SJSA1 (cell line): Measurements from ENCODE around the gene KERA. TPM values are rescaled to one million over a fixed set of nuclear protein-coding genes. Genes with fewer than 3 reads are reported as not detected.
"Not testable (repeated sequence)": the region's sequence is repeated elsewhere in the genome, so short reads cannot be mapped to it uniquely, and the experiment has no call there.

Experiments
- DNase-seq, 2 experiments: peaks; one replicate each; pipeline ENCODE4 v3.0.0-alpha.2; 2015 to 2020; ENCODE audit warnings: low spot score in 2 of 2, low read depth in 1 of 2
- H3K27ac ChIP-seq: fragments of 250-450 bp; sonication (Bioruptor Pico); 2 replicates; pipeline ENCODE4 v1.5.1; 2020; ENCODE audit warnings: mild to moderate bottlenecking, moderate library complexity
- H3K27me3 ChIP-seq: fragments of 250-450 bp; sonication (Bioruptor Pico); replicated peaks from 2 replicates; pipeline ENCODE4 v1.5.1; 2020; ENCODE audit warnings: mild to moderate bottlenecking, moderate library complexity
- H3K36me3 ChIP-seq: fragments of 250-450 bp; sonication (Bioruptor Pico); 2 replicates; pipeline ENCODE4 v1.5.1; 2020; ENCODE audit warnings: mild to moderate bottlenecking
- H3K4me1 ChIP-seq: fragments of 250-450 bp; sonication (Bioruptor Pico); replicated peaks from 2 replicates; pipeline ENCODE4 v1.6.1; 2021; ENCODE audit warnings: mild to moderate bottlenecking
- H3K4me3 ChIP-seq: fragments of 250-450 bp; sonication (Bioruptor Pico); 2 replicates; pipeline ENCODE4 v1.5.1; 2020; ENCODE audit warnings: mild to moderate bottlenecking
- H3K9me3 ChIP-seq: fragments of 250-450 bp; sonication (Bioruptor Pico); replicated peaks from 2 replicates; pipeline ENCODE4 v1.5.1; 2020; ENCODE audit warnings: mild to moderate bottlenecking
- total RNA-seq: library from RNA; depleted of rRNA; stranded (reverse); fragments of >200 nt; shearing (Covaris generic); gene quantifications from 2 replicates; pipeline ENCODE4 v1.2.3, GENCODE V29; 2014

The KERA gene
- total RNA-seq, 1 experiment from 2014 or later: 72.5 TPM

GRCh38 chr12:91093341-91093740, 35.5 kb upstream of the KERA start:
- Histone ChIP-seq H3K4me3 (no peak overlapping the region), H3K27ac (no peak overlapping the region), H3K36me3 (no peaks in the 10 kb centered on the region), H3K9me3 (peaks cover 29% of the 10 kb centered on the region), H3K4me1 (peaks cover 26% of the 10 kb centered on the region), H3K27me3 (no peaks in the 10 kb centered on the region)
- no peak for DNase-seq

- no peaks in the 10 kb centered on the region for H3K27me3 ChIP-seq
- H3K36me3 ChIP-seq: no peaks in the 10 kb centered on the region
- peaks cover 36% of the 10 kb centered on the region for H3K9me3 ChIP-seq
- H3K27ac ChIP-seq: no peak overlapping the region
- H3K4me1 ChIP-seq: peaks cover 18% of the 10 kb centered on the region
- DNase-seq: peak; percentile 66 to 86
- H3K4me3 ChIP-seq: no peak overlapping the region
Observed at GRCh38 chr12:91091916-91092715, 34.3 kb upstream of the KERA start.

- DNase-seq: peak; percentile 56 to 59
- H3K4me3 ChIP-seq, H3K27me3 ChIP-seq: not testable (repeated sequence)
Observed at GRCh38 chr12:91089953-91090352, 32.1 kb upstream of the KERA start.

GRCh38 chr12:91080041-91080440, 22.2 kb upstream of the KERA start:
- no peak for DNase-seq

More at GRCh38 chr12:91089953-91090352, 32.1 kb upstream of the KERA start:
- H3K27ac ChIP-seq, H3K36me3 ChIP-seq: not testable (repeated sequence)
- Histone ChIP-seq H3K9me3 (peaks cover 36% of the 10 kb centered on the region), H3K4me1 (peaks cover 14% of the 10 kb centered on the region)

GRCh38 chr12:91078501-91078900, 20.7 kb upstream of the KERA start:
- H3K4me3 ChIP-seq: no peak overlapping the region
- peaks cover 8% of the 10 kb centered on the region for H3K4me1 ChIP-seq
- H3K27ac ChIP-seq: no peak overlapping the region
- peak in 1 of 2 experiments; percentile 45 for DNase-seq
- no peaks in the 10 kb centered on the region for H3K27me3 ChIP-seq
- no peaks in the 10 kb centered on the region for H3K36me3 ChIP-seq
- H3K9me3 ChIP-seq: no peaks in the 10 kb centered on the region

More at GRCh38 chr12:91080041-91080440, 22.2 kb upstream of the KERA start:
- Histone ChIP-seq H3K27ac (no peak overlapping the region), H3K27me3 (no peaks in the 10 kb centered on the region), H3K9me3 (no peaks in the 10 kb centered on the region), H3K4me3 (no peak overlapping the region), H3K4me1 (peaks cover 2% of the 10 kb centered on the region), H3K36me3 (no peaks in the 10 kb centered on the region)

GRCh38 chr12:91077228-91077954, 19.6 kb upstream of the KERA start:
- Histone ChIP-seq H3K27ac (no peak overlapping the region), H3K9me3 (no peaks in the 10 kb centered on the region), H3K36me3 (no peaks in the 10 kb centered on the region), H3K4me3 (no peak overlapping the region), H3K4me1 (peaks cover 8% of the 10 kb centered on the region), H3K27me3 (no peaks in the 10 kb centered on the region)
- peak in 1 of 2 experiments; percentile 59 for DNase-seq

- no peaks in the 10 kb centered on the region for H3K9me3 ChIP-seq
- H3K27ac ChIP-seq: no peak overlapping the region
- no peak overlapping the region for H3K4me3 ChIP-seq
- no peaks in the 10 kb centered on the region for H3K27me3 ChIP-seq
- peaks cover 8% of the 10 kb centered on the region for H3K4me1 ChIP-seq
- peak; percentile 48 to 90 for DNase-seq
- H3K36me3 ChIP-seq: no peaks in the 10 kb centered on the region
Observed at GRCh38 chr12:91074851-91075250, 17.0 kb upstream of the KERA start.

- DNase-seq: peak in 1 of 2 experiments; percentile 63
- H3K4me1 ChIP-seq: peaks cover 8% of the 10 kb centered on the region
- H3K36me3 ChIP-seq: no peaks in the 10 kb centered on the region
- no peaks in the 10 kb centered on the region for H3K27me3 ChIP-seq
- no peaks in the 10 kb centered on the region for H3K9me3 ChIP-seq
- H3K27ac ChIP-seq: no peak overlapping the region
- no peak overlapping the region for H3K4me3 ChIP-seq
Observed at GRCh38 chr12:91074154-91074709, 16.4 kb upstream of the KERA start.

- Histone ChIP-seq H3K9me3 (no peaks in the 10 kb centered on the region), H3K4me1 (peaks cover 8% of the 10 kb centered on the region), H3K27ac (no peak overlapping the region), H3K4me3 (no peak overlapping the region), H3K27me3 (no peaks in the 10 kb centered on the region), H3K36me3 (no peaks in the 10 kb centered on the region)
- DNase-seq: no peak
Observed at GRCh38 chr12:91073426-91073825, 15.6 kb upstream of the KERA start.

GRCh38 chr12:91072931-91073330, 15.1 kb upstream of the KERA start:
- no peak overlapping the region for H3K27ac ChIP-seq
- DNase-seq: no peak
- no peaks in the 10 kb centered on the region for H3K27me3 ChIP-seq
- peaks cover 8% of the 10 kb centered on the region for H3K4me1 ChIP-seq
- no peak overlapping the region for H3K4me3 ChIP-seq
- H3K36me3 ChIP-seq: no peaks in the 10 kb centered on the region
- H3K9me3 ChIP-seq: no peaks in the 10 kb centered on the region

GRCh38 chr12:91070936-91071335, 13.1 kb upstream of the KERA start:
- Histone ChIP-seq H3K27ac (no peak overlapping the region), H3K27me3 (no peaks in the 10 kb centered on the region), H3K9me3 (no peaks in the 10 kb centered on the region), H3K4me1 (peaks cover 8% of the 10 kb centered on the region), H3K36me3 (no peaks in the 10 kb centered on the region), H3K4me3 (no peak overlapping the region)
- DNase-seq: no peak

GRCh38 chr12:91065396-91065795, 7.6 kb upstream of the KERA start:
- H3K27ac ChIP-seq: no peak overlapping the region
- no peaks in the 10 kb centered on the region for H3K36me3 ChIP-seq
- DNase-seq: no peak

GRCh38 chr12:91064640-91065039, 6.8 kb upstream of the KERA start:
- no peak overlapping the region for H3K4me3 ChIP-seq
- no peaks in the 10 kb centered on the region for H3K9me3 ChIP-seq
- H3K27me3 ChIP-seq: no peaks in the 10 kb centered on the region
- H3K27ac ChIP-seq: no peak overlapping the region
- no peaks in the 10 kb centered on the region for H3K36me3 ChIP-seq
- DNase-seq: peak in 1 of 2 experiments; percentile 45
- H3K4me1 ChIP-seq: peaks cover 2% of the 10 kb centered on the region

More at GRCh38 chr12:91065396-91065795, 7.6 kb upstream of the KERA start:
- no peaks in the 10 kb centered on the region for H3K9me3 ChIP-seq
- no peaks in the 10 kb centered on the region; the same call in 1 of the 2 replicates for H3K4me1 ChIP-seq
- no peaks in the 10 kb centered on the region for H3K27me3 ChIP-seq
- no peak overlapping the region for H3K4me3 ChIP-seq

- Histone ChIP-seq H3K36me3 (no peaks in the 10 kb centered on the region), H3K4me3 (no peak overlapping the region), H3K9me3 (no peaks in the 10 kb centered on the region), H3K27me3 (no peaks in the 10 kb centered on the region), H3K27ac (no peak overlapping the region), H3K4me1 (peaks cover 33% of the 10 kb centered on the region)
- no peak for DNase-seq
Observed at GRCh38 chr12:91061091-91061490, 3.3 kb upstream of the KERA start.
